Brain pericyte (primary cell): ENCODE results near the gene EBF4.

Experiments used
- DNase-seq: peaks from one replicate; pipeline ENCODE4 v3.0.0-alpha.2; 2012; ENCODE audit warnings: low read depth, low spot score

The EBF4 gene

GRCh38 chr20:2700913-2701620 lies 8.5 kb downstream of the EBF4 start:
- no peak for DNase-seq

- DNase-seq: no peak
Observed at GRCh38 chr20:2701671-2702081, 9.1 kb downstream of the EBF4 start.

DNA sequence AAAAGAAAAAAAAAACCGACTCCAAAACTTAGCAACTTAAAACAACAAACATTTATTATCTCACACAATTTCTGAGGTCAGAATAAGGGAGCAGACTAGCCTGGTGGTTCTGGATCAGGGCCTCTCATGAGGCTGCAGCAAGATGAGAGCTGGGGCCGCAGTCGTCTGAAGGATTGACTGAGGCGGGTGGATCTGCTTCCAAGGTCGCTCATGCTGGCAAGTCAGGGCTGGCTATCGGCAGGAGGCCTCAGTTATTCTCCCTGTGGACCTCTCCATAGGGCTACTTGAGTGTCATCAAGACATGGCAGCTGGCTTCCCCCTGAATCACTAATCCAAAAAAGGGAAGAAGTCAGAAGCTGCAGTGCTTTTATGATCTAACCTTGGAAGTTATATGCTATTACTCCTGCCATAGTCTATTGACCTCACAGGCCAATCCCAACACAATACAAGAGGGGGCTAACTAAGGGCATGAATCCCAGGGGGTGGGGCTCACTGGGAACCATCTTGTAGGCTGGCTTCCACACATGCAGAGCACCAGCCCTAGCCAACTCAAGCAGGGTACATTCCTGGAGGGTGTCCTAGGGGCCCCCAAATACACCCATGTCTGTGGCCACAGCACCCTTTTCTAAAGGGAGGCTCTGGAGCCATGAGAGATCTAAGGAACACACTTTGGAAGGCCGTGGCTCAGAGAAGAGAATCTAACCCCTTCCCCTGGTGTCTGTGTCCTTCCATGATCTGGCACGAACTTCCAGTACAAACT lies 11.3 kb downstream of the EBF4 start:
- no peak for DNase-seq

DNA sequence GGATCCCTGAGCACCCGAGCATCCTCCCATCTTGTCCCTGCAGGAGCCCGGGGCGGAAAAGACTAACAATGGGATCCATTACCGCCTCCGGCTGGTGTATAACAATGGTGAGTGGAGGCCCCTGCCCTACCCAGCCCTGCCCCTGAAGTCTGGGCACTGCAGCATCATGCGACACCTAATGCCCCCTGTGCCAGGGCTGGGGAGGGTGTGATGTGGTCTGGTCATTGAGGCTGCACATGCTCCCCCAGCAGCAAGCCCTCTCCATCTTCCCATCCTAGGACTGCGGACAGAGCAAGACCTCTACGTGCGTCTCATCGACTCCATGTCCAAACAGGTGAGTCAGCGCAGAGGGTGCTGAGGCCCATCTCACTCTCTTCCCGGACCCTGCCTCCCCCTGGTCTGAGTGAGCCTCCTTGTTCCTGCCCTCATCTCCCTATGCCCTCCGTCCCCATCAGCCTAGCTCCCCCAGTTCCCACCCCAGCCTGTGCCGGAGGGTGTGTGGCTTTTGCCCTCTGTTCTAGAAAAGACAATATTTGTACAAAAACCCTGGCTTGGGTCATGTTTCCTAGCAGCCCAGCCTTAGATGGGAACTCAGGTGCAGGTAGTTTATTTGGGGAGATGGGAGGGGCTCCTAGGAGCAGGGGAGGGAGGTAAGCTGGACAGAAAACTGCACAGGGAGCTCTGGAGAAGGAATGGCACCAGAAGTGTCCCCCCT lies 13.5 kb downstream of the EBF4 start:
- no peak for DNase-seq

GRCh38 chr20:2706688-2707352 lies 14.2 kb downstream of the EBF4 start:
- DNase-seq: no peak

DNA sequence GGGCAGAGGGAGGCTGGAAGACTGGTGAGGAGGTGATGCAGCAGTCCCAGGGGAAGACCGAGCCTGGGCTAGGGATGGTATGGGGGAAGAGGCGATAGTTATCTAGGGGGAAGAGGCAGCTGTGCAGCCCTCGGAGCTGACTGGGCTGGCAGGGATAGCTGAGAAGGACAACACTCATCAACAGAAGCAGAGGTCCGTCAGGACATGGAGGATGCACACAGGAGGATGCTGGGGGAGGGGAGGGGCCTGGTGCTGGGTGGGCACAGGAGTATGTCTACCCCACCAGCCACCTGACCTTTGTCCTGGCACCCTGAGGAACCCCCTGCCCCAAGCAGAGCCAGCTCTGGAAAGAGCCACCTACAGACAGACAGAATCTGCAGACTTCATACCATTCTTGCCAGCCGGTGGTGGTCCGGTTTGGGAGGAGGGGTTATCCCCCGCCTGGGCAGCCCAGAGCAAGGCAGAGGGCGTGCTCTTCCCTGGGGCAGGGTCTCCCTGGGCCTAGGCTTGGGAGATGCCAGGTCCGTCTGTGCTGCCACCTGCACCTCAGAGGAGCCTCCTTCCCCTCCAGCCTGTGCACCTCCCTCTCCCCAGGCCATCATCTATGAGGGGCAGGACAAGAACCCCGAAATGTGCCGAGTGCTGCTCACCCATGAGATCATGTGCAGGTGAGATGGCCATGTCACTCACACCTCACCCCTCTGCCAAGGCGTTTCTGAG lies 14.9 kb downstream of the EBF4 start:
- no peak for DNase-seq

DNA sequence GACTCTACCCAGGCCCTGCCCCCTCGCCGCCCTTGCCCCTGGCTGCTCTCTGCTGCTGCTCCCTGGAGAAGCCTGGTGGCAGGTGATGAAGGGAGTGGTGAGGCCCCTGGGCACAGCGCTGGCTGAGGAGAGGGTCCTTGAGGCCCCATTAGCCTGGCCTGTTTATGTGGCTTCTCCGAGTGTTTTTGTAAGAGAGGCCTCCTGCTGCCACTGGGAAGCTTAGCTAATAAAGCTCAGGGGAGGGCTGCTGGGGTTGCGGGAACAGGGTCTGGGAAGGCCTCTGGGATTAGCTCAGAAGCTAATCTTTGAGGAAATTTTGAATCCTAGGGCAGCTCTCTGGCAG lies 15.5 kb downstream of the EBF4 start:
- DNase-seq: no peak

GRCh38 chr20:2708665-2709064 lies 16.1 kb downstream of the EBF4 start:
- DNase-seq: no peak

GRCh38 chr20:2709205-2709981 lies 16.8 kb downstream of the EBF4 start:
- DNase-seq: no peak

DNA sequence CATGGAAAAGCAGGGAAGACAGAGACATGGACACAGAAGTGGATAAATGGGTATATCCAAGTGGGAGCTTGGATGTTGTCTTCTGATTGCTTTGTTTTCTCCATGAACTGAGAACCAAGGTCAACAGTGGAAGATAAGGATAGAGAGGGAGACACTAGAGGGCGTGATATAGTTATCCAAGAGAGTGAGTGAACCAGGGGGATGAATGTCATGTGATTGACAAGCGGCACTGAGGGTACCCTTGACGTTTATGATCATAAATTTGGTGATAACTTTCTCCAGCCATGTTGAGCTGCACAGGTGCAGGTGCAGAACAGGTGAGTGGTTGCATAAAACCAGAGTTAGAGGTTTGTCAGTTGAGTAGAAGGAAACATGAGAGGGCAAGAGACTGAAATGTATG lies 20.7 kb downstream of the EBF4 start:
- DNase-seq: no peak

DNA sequence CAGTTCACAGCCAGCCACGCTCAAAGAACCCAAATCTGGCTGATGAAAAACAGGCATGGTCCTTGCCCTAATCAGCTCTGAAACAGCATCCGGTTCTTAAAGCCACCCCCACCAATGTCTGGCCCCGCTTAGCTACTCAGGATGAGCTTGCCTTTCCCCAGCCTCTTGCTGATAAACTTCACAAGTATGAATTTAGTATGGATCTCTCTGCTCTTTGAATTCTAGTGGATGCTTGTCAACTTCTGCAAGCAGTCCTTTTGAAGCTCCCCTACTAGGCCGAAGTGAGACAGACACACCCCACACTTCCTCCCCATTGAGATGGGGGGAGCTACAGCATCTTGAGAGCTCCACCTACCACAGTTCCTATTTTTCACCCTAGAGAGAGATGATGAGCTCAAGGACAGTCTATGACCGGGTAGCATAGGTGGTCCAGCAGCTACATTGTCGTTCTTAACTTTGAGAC lies 36.7 kb downstream of the EBF4 start:
- DNase-seq: no peak

DNA sequence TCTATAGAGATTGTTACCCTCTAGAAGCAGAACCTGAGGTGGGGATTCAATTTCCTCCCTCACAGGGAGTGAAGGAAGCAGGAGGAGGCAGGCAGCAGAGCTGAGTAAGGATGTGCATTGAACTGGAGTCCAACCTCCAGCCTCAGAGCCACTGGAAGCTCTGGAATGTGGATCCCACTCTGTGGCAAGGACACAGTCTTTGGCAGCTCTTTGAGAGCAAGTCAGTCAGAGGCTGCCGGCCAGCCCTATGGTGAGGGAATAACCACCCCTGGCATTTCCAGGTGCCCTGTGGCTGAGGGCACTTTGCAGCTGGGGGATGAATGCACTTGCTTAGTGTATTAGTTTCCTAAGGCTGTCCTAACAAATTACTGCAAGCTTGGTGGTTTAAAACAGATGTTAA lies 37.2 kb downstream of the EBF4 start:
- DNase-seq: no peak

DNA sequence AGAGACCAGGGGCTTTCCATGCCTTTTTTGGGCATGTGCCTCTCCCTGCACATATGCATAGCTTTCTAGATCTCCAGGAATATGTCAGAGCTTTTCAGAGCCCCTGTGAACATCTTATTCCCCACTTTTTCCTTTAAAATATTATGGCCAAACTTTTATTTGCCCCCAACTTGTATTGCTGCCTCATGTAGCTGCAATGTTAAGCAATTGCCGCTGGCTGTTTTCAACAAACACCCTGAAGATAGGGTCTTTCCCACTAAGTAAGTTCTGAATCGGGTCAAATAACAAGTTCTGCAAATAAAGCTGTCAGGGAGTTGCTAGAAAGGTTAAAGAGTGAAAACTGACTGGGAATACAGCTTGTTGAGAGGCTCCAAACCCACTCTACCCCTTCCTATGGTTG lies 42.3 kb downstream of the EBF4 start:
- no peak for DNase-seq

DNA sequence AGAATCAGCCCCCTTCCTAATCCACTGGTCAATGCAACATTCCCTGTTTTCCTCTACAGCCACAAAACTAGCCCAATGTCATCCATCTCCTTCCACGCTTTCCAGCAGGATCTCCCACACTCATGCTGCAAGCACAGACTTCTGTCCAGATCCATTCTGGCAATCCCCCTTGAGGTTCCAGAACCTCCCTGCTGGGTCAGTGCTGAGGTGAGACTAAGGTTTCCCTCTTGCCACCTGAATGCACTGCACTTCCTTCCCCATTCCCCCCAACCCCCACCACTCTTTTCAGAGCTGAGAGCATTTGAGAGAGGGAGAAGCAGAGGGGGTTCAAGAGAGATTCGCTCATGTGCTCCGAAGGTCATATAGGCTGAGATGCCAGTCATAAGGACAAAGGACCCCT lies 43.9 kb downstream of the EBF4 start:
- DNase-seq: no peak

GRCh38 chr20:2738331-2739041 lies 45.9 kb downstream of the EBF4 start:
- DNase-seq: no peak

DNA sequence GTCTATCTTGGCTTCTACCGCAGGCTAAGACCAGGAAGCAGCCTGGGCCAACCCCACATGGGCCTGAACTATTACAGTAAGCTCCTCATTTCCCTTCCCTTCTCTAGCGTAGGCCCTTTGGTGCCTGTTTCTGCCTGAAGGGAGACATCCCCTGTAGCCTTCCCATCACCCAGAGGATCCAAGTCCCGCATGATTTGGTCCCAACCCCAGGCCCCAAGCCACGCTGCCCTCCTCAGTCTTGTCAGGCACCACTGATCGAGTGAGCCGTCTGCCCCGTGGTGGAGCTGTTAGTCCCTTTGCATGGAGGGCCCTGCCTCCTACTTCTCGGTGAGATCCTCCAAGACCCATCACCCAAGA lies 46.4 kb downstream of the EBF4 start:
- DNase-seq: no peak

DNA sequence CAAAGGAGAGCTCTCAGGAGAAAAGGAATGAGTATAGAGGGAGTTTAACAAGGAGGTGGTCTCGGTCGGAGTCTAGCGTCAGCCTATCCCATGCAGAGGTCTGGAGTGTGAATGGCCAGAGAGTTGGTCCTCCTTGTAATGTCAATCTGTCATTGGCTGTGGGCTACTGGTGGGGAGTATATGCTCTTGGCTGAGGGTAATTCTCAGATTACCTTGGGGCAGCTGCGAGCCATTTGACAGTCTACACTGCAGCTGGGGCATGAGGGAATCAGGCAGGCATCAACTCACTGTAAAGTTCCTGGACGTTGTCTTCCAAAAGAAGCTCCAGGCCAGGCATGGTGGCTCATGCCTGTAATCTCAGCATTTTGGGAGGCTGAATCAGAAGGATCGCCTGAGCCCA lies 48.1 kb downstream of the EBF4 start:
- DNase-seq: no peak

DNA sequence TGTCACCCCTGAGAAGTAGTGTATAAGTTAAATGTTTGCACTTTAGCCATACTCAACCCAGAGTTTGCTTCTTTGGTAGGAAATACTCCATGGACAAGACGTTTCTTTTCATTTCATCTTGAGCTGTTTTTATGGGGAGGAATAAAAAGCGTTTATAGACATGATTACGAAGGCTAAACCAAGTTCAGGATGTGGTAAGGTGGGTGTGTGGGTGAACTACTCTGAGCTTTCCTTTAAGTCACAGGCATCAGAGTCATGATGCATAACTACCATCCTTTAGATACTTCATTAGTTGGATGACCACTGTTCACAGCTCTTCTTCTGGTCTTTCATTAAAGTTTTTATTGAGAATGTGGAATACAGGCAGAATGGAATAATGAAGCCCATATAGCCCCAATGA lies 48.9 kb downstream of the EBF4 start:
- no peak for DNase-seq

- no peak for DNase-seq
Observed at GRCh38 chr20:2741881-2742280, 49.3 kb downstream of the EBF4 start.

GRCh38 chr20:2742431-2742830 lies 49.9 kb downstream of the EBF4 start:
- no peak for DNase-seq
